Neural progenitor cell (in vitro differentiated cells): ENCODE measurements around the gene FBXO44. TPM values are rescaled to one million over a fixed set of nuclear protein-coding genes. Genes with fewer than 3 reads are reported as not detected.

Experiments used
- DNase-seq: peaks from one replicate; pipeline ENCODE4 v3.0.0-alpha.2; 2016; ENCODE audit warnings: low spot score
- H2AFZ ChIP-seq: fragments of 200-600 bp; sonication (generic); replicated peaks from 2 replicates; pipeline ENCODE4 v1.6.1; 2016; ENCODE audit warnings: antibody characterized with exemption
- H3F3A ChIP-seq: fragments of 200-600 bp; sonication (generic); 2 replicates; pipeline ENCODE4 v1.6.1; 2016; ENCODE audit warnings: antibody characterized with exemption, low read depth
- H3K27ac ChIP-seq: fragments of 200-600 bp; sonication (generic); 2 replicates; pipeline ENCODE4 v1.5.1; 2016; ENCODE audit warnings: mild to moderate bottlenecking
- H3K27me3 ChIP-seq: fragments of 200-600 bp; sonication (generic); 2 replicates; pipeline ENCODE4 v1.6.1; 2016; ENCODE audit warnings: mild to moderate bottlenecking, moderate library complexity
- H3K36me3 ChIP-seq: fragments of 200-600 bp; sonication (generic); 2 replicates; pipeline ENCODE4 v1.5.1; 2016
- H3K4me1 ChIP-seq: fragments of 200-600 bp; sonication (generic); 2 replicates; pipeline ENCODE4 v1.6.1; 2016; ENCODE audit warnings: mixed run types
- H3K4me2 ChIP-seq: fragments of 200-600 bp; sonication (generic); 2 replicates; pipeline ENCODE4 v1.6.1; 2016
- H3K4me3 ChIP-seq: fragments of 200-600 bp; sonication (generic); 2 replicates; pipeline ENCODE4 v1.5.1; 2016
- H3K79me2 ChIP-seq: fragments of 200-600 bp; sonication (generic); 2 replicates; pipeline ENCODE4 v1.6.1; 2016; ENCODE audit warnings: low read depth
- H3K9ac ChIP-seq: fragments of 200-600 bp; sonication (generic); 2 replicates; pipeline ENCODE4 v1.6.1; 2016
- H3K9me3 ChIP-seq: fragments of 200-600 bp; sonication (generic); 2 replicates; pipeline ENCODE4 v1.5.1; 2016; ENCODE audit warnings: low read depth
- H4K20me1 ChIP-seq: fragments of 200-600 bp; sonication (generic); 2 replicates; pipeline ENCODE4 v1.6.1; 2016; ENCODE audit warnings: low read depth
- H3K27ac Mint-ChIP-seq: 3 replicates; pipeline ENCODE4 v1.8.0; 2021; ENCODE audit warnings: mixed read lengths
- H3K27me3 Mint-ChIP-seq: 2 replicates; pipeline ENCODE4 v1.8.0; 2022; ENCODE audit warnings: low read depth, mild to moderate bottlenecking, inconsistent platforms, moderate library complexity, mixed read lengths; ENCODE audit not compliant: insufficient read depth
- H3K36me3 Mint-ChIP-seq: 3 replicates; pipeline ENCODE4 v1.8.0; 2021; ENCODE audit warnings: mixed read lengths
- H3K4me1 Mint-ChIP-seq: 3 replicates; pipeline ENCODE4 v1.8.0; 2021; ENCODE audit warnings: mixed read lengths
- H3K4me3 Mint-ChIP-seq: 3 replicates; pipeline ENCODE4 v1.8.0; 2021; ENCODE audit warnings: mild to moderate bottlenecking, moderate library complexity, mixed read lengths
- H3K9me3 Mint-ChIP-seq: 3 replicates; pipeline ENCODE4 v1.8.0; 2020; ENCODE audit warnings: mixed read lengths
- EZH2 ChIP-seq: fragments of 200-600 bp; sonication (generic); IDR thresholded peaks from 2 replicates; pipeline ENCODE4 v1.6.1; 2017; ENCODE audit warnings: antibody characterized with exemption, mild to moderate bottlenecking, moderate library complexity
- EZH2phosphoT487 ChIP-seq: fragments of 200-600 bp; sonication (generic); IDR thresholded peaks from 2 replicates; pipeline ENCODE4 v1.6.1; 2017; ENCODE audit warnings: antibody characterized with exemption
- total RNA-seq: library from RNA; depleted of rRNA; stranded (reverse); fragments of >200 nt; gene quantifications from 2 replicates; pipeline ENCODE4 v1.2.3, GENCODE V29; 2015; ENCODE audit warnings: low replicate concordance
- TF ChIP-seq, protein P1 (sequence below): fragments of 200-600 bp; sonication (generic); IDR thresholded peaks from 2 replicates; pipeline ENCODE4 v1.5.1; 2017; ENCODE audit warnings: antibody characterized with exemption, mild to moderate bottlenecking

FBXO44 gene
- total RNA-seq, 1 donor from 2014 or later, result 5.3 TPM

DNA sequence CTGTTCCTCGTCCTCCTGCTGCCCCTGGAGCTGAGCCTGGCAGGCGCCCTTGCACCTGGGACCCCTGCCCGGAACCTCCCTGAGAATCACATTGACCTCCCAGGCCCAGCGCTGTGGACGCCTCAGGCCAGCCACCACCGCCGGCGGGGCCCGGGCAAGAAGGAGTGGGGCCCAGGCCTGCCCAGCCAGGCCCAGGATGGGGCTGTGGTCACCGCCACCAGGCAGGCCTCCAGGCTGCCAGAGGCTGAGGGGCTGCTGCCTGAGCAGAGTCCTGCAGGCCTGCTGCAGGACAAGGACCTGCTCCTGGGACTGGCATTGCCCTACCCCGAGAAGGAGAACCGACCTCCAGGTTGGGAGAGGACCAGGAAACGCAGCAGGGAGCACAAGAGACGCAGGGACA lies 51.6 kb downstream of the FBXO44 start:
- H3K4me3 ChIP-seq, result no peak overlapping the region
- H4K20me1 ChIP-seq, result peaks cover 64% of the 10 kb centered on the region
- TF ChIP-seq EZH2 (no peak), EZH2phosphoT487 (no peak)
- TF ChIP-seq, protein P1, sequence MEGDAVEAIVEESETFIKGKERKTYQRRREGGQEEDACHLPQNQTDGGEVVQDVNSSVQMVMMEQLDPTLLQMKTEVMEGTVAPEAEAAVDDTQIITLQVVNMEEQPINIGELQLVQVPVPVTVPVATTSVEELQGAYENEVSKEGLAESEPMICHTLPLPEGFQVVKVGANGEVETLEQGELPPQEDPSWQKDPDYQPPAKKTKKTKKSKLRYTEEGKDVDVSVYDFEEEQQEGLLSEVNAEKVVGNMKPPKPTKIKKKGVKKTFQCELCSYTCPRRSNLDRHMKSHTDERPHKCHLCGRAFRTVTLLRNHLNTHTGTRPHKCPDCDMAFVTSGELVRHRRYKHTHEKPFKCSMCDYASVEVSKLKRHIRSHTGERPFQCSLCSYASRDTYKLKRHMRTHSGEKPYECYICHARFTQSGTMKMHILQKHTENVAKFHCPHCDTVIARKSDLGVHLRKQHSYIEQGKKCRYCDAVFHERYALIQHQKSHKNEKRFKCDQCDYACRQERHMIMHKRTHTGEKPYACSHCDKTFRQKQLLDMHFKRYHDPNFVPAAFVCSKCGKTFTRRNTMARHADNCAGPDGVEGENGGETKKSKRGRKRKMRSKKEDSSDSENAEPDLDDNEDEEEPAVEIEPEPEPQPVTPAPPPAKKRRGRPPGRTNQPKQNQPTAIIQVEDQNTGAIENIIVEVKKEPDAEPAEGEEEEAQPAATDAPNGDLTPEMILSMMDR, result no peak
- H2AFZ ChIP-seq, result no peak overlapping the region
- H3K4me2 ChIP-seq, result no peak overlapping the region
- no peak overlapping the region for H3K4me3 Mint-ChIP-seq
- DNase-seq, result no peak
- H3K36me3 Mint-ChIP-seq, result peaks cover 4% of the 10 kb centered on the region
- H3K27ac ChIP-seq, result no peak overlapping the region
- H3K4me1 ChIP-seq, result peaks cover 36% of the 10 kb centered on the region
- H3K9me3 Mint-ChIP-seq, result no peaks in the 10 kb centered on the region
- H3K9ac ChIP-seq, result no peak overlapping the region
- H3K4me1 Mint-ChIP-seq, result peaks cover 45% of the 10 kb centered on the region
- H3K27ac Mint-ChIP-seq, result no peak overlapping the region
- H3K79me2 ChIP-seq, result peaks cover 47% of the 10 kb centered on the region
- no peaks in the 10 kb centered on the region for H3K9me3 ChIP-seq
- H3K27me3 Mint-ChIP-seq, result peaks cover 3% of the 10 kb centered on the region
- no peaks in the 10 kb centered on the region for H3K36me3 ChIP-seq
- H3K27me3 ChIP-seq, result no peaks in the 10 kb centered on the region
- H3F3A ChIP-seq, result peaks cover 25% of the 10 kb centered on the region

DNA sequence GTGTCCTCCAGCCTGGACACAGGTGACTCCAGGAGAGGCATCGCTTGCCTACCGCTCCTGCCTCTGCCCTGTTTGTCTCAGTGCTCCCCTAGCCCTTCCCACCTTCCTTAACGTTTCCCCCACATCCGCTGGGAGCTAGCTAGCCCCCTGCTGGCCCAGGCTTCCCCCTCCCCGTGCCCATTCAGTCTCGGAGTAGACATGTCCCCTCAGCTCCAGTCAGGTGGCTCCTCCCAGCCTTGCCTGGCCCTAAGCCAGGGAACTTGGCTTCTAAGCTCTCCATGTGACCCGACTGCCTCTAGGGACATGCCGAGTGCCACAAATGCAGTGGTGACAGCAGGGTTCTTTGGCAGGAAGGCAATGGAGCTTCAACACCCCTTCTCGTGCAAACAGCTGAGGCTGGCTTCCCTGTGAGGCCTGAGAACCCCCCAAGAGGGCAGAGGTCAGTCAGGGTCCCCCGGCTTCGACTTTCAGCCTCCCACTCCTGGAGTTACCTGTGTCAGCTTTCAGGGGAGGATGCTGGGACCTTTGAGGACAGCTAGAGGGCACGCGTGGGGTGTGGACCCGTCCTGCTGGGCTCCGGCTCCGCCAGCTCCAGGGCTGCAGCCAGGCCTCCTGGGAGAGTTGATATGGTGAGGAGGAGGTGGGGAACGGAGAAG lies 53.1 kb downstream of the FBXO44 start:
- no peak overlapping the region for H3K9ac ChIP-seq
- H3F3A ChIP-seq, result peaks cover 11% of the 10 kb centered on the region
- H4K20me1 ChIP-seq, result peaks cover 53% of the 10 kb centered on the region
- H3K27ac ChIP-seq, result no peak overlapping the region
- Mint-ChIP-seq H3K36me3 (peaks cover 4% of the 10 kb centered on the region), H3K4me3 (no peak overlapping the region), H3K9me3 (no peaks in the 10 kb centered on the region), H3K27me3 (peaks cover 3% of the 10 kb centered on the region), H3K27ac (peak overlapping the region; percentile 46), H3K4me1 (peaks cover 43% of the 10 kb centered on the region)
- H3K4me3 ChIP-seq, result no peak overlapping the region
- H3K4me2 ChIP-seq, result no peak overlapping the region
- no peak for DNase-seq
- H3K9me3 ChIP-seq, result no peaks in the 10 kb centered on the region
- H3K4me1 ChIP-seq, result peaks cover 29% of the 10 kb centered on the region
- no peak overlapping the region for H2AFZ ChIP-seq
- peaks cover 34% of the 10 kb centered on the region for H3K79me2 ChIP-seq
- no peaks in the 10 kb centered on the region for H3K36me3 ChIP-seq
- H3K27me3 ChIP-seq, result no peaks in the 10 kb centered on the region
- TF ChIP-seq, protein P1, result no peak
- no peak for TF ChIP-seq EZH2phosphoT487
- no peak for TF ChIP-seq EZH2

DNA sequence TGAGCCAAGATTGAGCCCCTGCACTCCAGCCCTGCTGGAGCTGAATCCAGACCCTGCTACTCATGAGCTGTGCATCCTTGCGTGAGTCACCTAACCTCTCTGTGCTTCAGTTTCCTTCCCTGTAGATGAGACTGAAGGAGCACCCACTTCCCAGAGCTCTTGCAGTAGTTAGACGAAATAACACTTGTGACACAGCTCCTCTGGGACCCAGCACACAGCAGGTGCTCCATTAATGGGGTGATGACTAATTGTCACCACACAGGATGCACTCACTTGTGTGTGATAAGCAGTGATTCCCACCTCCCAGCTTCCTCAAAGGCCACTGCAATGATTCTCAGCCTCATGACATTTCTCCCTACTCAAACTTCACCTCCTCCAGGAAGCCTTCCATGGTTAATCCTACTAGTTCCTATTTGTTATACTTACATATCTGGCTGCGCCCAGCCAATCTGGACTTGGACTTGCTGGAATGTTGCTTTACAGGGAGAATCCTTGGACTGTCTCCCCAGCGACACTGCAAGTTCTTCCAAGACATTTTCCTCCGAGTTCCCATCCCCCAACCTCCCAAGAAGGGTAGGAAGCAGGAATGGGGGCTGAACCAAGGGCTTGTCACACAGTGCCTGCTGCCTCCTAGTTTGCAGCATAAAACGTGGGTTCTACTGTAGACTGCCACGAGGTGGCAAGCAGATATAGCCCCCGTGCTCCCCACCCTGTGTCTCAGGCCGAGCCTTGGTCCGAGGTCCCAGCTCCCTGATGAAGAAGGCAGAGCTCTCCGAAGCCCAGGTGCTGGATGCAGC lies 54.1 kb downstream of the FBXO44 start:
- peaks cover 4% of the 10 kb centered on the region for H3K36me3 Mint-ChIP-seq
- H3K36me3 ChIP-seq, result no peaks in the 10 kb centered on the region
- peaks cover 43% of the 10 kb centered on the region for H4K20me1 ChIP-seq
- no peaks in the 10 kb centered on the region for H3K9me3 Mint-ChIP-seq
- no peak overlapping the region for H3K9ac ChIP-seq
- TF ChIP-seq EZH2phosphoT487 (no peak), EZH2 (no peak)
- TF ChIP-seq, protein P1, result no peak
- H3K9me3 ChIP-seq, result no peaks in the 10 kb centered on the region
- peaks cover 24% of the 10 kb centered on the region for H3K79me2 ChIP-seq
- H3K4me3 Mint-ChIP-seq, result no peak overlapping the region
- no peak overlapping the region for H3K4me3 ChIP-seq
- H3K27me3 Mint-ChIP-seq, result peaks cover 3% of the 10 kb centered on the region
- no peak overlapping the region for H3K27ac ChIP-seq
- no peak overlapping the region for H2AFZ ChIP-seq
- H3F3A ChIP-seq, result peaks cover 7% of the 10 kb centered on the region
- H3K4me1 Mint-ChIP-seq, result peaks cover 38% of the 10 kb centered on the region
- H3K4me2 ChIP-seq, result no peak overlapping the region
- H3K27me3 ChIP-seq, result no peaks in the 10 kb centered on the region
- DNase-seq, result no peak
- H3K27ac Mint-ChIP-seq, result peak overlapping the region; percentile 19
- H3K4me1 ChIP-seq, result peaks cover 27% of the 10 kb centered on the region
